GM12892 (cell line): ENCODE data around the gene FABP2.
"Not testable (repeated sequence)": the region's sequence is repeated elsewhere in the genome, so short reads cannot be mapped to it uniquely, and the experiment has no call there.

Experiments
- POLR2A ChIP-seq: IDR thresholded peaks from 2 replicates; pipeline ENCODE4 v1.6.1; 2011; ENCODE audit warnings: low read depth, low read length, control low read depth
- POLR2AphosphoS5 ChIP-seq: IDR thresholded peaks from 2 replicates; pipeline ENCODE4 v1.6.1; 2011; ENCODE audit warnings: low read depth, low read length, control low read depth

- not testable (repeated sequence) for TF ChIP-seq POLR2A, POLR2AphosphoS5
Measured at GRCh38 chr4:119363372-119363771, 41.4 kb upstream of the FABP2 start.
